OCI-LY1 (cell line): ENCODE data around the gene TRNAU1AP.

ENCODE experiments used
- CTCF ChIP-seq: fragments of 200-600 bp; sonication (generic), shearing (Covaris generic); IDR thresholded peaks from 2 replicates; pipeline ENCODE4 v1.5.1; 2017; ENCODE audit warnings: mild to moderate bottlenecking, antibody characterized with exemption, low read length, moderate library complexity, mixed read lengths
- EZH2 ChIP-seq: fragments of 200-600 bp; sonication (generic), shearing (Covaris generic); IDR thresholded peaks from 2 replicates; pipeline ENCODE4 v1.8.0; 2017; ENCODE audit warnings: borderline replicate concordance, mixed run types, mild to moderate bottlenecking, antibody characterized with exemption, low read length, moderate library complexity, mixed read lengths

- TF ChIP-seq CTCF (no peak), EZH2 (no peak)
Observed at GRCh38 chr1:28510273-28510969, 42.5 kb upstream of the TRNAU1AP start.
